Measurements from ENCODE around the gene AMDHD2.

DNA sequence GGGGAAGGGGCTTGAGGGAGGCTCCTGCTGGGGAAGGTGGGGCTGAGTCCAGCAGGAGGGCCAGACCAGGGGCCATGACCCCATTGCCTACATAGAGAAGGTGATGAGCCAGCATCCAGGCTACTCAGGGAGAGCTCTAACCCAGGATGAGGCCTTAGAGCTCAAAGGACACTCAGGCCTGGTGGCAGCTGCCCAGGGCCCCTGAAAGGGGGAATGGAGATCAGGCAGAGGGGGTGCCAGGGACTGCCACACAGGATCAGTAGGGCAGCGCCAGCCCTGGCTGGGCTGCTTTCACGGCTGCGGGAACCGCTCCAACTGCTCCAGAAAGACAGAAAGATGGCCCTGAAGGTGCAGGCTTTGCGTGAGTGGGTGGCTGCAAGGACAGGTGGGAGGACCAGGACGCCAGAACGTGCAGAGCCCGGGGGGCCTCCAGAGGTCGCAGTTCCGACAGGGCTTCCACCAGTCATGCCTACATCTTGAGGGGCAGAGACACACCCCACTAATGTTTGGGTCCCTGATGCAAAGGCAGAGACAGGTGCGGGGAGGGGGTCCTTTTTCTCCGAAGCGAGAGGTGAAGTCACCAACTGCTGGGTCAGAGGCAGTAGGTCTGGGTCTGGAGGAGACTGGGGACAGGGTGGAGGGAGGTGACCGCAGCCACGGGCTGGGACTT is 7.3 kb upstream of the AMDHD2 start:
- TF ChIP-seq, protein P1, sequence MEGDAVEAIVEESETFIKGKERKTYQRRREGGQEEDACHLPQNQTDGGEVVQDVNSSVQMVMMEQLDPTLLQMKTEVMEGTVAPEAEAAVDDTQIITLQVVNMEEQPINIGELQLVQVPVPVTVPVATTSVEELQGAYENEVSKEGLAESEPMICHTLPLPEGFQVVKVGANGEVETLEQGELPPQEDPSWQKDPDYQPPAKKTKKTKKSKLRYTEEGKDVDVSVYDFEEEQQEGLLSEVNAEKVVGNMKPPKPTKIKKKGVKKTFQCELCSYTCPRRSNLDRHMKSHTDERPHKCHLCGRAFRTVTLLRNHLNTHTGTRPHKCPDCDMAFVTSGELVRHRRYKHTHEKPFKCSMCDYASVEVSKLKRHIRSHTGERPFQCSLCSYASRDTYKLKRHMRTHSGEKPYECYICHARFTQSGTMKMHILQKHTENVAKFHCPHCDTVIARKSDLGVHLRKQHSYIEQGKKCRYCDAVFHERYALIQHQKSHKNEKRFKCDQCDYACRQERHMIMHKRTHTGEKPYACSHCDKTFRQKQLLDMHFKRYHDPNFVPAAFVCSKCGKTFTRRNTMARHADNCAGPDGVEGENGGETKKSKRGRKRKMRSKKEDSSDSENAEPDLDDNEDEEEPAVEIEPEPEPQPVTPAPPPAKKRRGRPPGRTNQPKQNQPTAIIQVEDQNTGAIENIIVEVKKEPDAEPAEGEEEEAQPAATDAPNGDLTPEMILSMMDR (conservative IDR thresholded peaks at IDR 0.05 in 1 of 2, IDR thresholded peaks at IDR 0.05 in 1 of 2; ENCODE audit: extremely low read depth in 1 of 2, insufficient read depth in 1 of 2, low read depth in 1 of 2, low read length in 2 of 2): no peak
- no peak for TF ChIP-seq EZH2 (IDR thresholded peaks at IDR 0.05; ENCODE audit: borderline replicate concordance, low read length)

All from mammary epithelial cell (primary cell).